Epithelial cell of prostate (primary cell): ENCODE measurements around the gene ADAMTSL3.
"Not testable (repeated sequence)": the region's sequence is repeated elsewhere in the genome, so short reads cannot be mapped to it uniquely, and the experiment has no call there.

Experiments used
- DNase-seq: peaks from one replicate; pipeline ENCODE4 v3.0.0-alpha.2; 2011; ENCODE audit warnings: low read depth, low spot score
- H3K27ac ChIP-seq: fragments of 450-650 bp; 2 replicates; pipeline ENCODE4 v1.5.1; 2017; ENCODE audit warnings: mild to moderate bottlenecking

ADAMTSL3 gene

DNA sequence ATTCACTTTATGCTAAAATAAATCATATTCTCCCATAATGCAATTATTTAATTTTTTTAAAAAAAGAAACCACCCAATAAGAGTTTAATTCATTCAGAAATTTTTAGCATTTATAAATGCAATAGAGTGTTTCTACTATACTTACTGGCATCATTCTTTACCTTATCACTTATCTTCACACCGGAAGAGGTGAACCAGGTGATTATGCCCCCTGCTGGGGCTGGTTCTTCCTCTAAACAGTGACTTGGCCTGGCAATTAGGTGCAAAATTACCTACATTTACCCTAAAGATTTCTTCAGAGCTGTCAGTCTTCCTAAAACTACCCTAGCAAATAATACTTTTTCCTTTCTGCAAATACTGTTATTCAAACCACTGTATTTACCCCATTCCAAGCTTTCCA is 397.2 kb downstream of the ADAMTSL3 start:
- not testable (repeated sequence) for DNase-seq, H3K27ac ChIP-seq

DNA sequence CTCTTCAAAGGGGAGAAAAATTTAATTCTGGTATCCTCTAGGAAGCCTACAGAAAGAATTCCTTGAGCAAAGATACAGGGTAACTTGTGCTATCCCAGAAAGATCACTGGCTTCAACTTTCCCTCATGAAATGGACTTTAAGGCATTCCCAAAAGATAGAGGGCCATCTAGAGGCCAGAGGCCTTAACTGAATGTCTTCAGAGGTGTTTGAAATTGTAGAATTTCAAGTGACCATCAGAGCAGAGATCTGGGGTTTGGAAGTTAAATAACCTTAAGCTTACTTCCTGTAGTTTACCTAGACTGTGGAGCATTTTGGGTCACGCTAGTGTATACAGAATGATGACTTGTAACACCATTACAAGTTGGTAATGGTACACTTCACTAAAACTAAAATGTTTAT is 400.6 kb downstream of the ADAMTSL3 start:
- not testable (repeated sequence) for DNase-seq, H3K27ac ChIP-seq

DNA sequence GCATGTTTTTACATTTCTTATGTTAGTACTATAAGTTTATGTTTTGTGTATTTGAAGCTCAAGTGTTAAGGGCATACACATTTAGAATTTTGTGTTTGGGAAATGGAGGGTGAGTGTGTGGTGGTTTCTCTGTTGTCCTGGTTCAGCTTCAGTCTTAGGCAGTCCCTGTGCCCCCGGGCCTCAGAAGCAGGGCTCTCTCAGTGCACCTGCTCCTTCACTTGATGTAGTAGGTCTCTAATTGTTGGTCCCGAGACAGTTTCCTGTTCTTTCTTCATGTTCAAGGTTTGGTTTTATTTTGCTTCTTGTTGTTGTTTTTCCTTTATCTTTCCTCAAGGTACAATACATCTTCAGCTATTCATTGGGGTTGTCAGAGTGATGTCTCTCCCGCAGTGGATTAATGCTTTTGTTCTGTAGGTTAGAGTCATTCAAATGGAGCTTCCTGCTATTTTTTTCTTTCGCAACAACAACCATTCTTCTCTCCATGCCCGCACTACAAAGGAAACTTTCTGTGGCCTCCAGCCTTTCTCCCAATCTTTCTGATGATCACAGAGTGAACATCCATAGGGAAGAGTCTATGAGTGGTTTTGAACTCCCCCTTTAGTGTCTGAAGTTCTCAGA is 403.9 kb downstream of the ADAMTSL3 start:
- H3K27ac ChIP-seq: no peak overlapping the region
- no peak for DNase-seq

DNA sequence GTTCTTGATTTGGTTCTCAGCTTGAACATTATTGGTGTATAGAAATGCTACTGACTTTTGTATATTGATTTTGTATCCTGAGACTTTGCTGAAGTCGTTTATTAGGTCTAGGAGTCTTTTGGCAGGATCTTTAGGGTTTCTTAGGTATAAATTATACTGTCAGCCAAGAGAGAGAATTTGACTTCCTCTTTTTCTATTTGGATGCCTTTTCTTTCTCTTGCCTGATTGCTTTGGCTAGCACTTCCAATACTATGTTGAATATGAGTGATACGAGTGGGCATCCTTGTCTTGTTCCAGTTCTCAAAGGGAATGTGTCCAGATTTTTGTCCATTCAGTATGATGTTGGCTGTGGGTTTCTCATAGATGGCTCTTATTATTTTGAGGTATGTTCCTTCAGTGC is 409.8 kb downstream of the ADAMTSL3 start:
- DNase-seq, H3K27ac ChIP-seq: not testable (repeated sequence)

DNA sequence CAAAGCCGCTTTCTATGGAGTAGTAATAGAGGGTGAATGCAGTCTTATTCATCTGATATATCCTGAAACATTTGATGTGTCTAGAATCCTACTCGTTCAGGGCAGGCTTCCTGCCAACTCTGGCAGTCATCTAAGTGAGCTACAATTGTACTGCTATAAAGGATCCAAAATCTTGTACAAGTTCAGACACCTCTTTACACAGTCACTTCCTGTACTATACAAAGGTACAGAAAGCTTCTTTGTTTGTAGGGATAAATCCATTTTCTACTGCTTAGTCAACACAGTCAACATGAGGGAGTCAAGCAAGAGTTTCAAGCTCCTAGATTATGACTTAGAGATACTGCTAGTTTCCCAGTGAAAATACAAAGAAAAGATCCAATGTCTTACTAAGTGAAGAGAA is 414.8 kb downstream of the ADAMTSL3 start:
- peak overlapping the region; percentile 90 for H3K27ac ChIP-seq
- DNase-seq: peak; percentile 91

DNA sequence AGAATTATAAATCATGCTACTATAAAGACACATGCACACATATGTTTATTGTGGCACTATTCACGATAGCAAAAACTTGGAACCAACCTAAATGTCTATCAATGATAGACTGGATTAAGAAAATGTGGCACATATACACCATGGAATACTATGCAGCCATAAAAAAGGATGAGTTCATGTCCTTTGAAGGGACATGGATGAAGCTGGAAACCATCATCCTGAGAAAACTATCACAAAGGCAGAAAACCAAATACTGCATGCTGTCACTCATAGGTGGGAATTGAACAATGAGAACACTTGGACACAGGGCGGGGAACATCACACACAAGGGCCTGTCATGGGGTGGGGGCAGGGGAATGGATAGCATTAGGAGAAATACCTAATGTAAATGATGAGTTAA is 424.1 kb downstream of the ADAMTSL3 start:
- H3K27ac ChIP-seq, DNase-seq: not testable (repeated sequence)

DNA sequence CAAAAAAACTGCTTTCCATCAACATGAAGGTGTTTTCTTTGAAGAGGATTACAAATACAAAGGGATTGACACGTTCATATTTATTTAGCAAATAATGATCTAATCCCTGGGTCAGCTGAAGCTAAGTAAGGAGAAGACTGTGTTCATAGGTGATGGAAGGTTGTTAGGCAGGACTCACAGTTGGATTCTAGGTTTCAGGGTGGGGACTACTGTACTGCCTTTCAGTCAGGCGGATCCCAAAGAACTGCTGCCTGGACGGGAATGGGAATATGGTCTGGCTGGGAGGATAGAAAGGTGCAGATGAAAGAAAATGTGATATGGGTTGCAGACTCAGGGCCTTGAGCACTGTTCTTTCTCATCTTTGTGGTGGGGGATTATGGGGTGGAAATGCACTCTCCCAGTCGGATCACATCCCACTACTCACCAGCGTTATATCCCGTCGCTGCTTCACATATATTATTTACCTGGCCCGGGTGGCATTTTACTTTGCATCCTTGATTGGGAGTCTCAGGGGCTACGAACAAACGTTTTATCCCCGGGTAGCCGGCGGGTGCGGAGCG is 425.5 kb downstream of the ADAMTSL3 start:
- not testable (repeated sequence) for H3K27ac ChIP-seq, DNase-seq

DNA sequence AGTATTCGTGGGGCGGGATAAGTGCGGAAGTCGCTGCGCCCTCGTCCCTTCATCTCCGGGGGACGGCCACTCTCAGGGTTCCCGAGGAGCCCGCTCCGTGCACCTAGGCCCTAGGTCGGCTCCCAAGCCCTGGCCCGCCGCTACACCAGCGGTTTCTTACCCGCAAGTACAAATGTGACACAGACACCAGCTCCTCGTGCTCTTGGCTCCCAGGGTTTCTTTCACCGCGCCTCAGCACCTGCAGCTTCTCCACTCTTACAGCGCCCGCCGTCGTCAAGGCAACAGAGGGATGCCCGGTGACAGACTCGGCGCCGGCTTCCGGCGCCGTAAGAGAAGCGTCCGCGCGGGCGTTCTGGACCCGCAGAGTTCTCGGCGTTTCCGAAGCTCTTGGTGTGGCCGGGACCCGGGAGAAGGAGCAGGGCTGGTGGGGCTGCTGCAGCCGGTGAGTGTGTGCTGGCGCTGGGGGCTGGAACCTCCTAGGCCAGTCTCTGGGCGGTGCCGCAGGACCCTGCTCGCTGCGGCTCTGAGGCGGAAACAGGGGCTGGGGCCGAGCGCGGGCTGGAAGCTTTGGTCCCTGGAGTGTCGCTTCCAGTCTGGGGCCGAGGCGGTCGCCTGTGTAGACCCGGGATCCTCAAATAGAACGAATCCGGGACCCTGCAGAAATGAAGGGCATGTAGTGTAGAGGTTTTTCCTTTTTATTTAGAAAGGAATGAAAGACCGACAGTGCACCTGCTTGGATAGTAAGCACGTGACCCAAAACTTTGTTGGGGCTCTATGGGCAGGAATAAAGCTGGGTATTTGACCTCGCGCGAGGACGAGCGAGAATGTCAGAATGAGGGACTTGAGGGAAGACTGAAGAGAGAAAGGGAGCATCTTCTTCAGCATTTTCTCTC is 426.2 kb downstream of the ADAMTSL3 start:
- no peak for DNase-seq
- no peak overlapping the region for H3K27ac ChIP-seq

DNA sequence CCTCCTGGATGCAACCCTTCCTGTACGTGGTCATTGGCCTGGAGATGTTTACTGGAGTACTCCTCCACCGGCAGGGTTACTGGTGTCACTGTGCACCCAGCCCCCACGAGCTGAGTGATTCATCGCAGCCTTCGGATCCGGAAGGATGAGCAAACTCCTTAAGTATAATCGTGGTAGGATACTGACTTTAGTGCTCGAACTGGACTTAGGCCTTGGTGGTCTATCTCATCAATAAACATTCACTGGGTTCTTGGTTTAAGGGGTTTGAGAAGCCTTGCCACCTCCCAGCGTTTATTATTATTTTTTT is 426.8 kb downstream of the ADAMTSL3 start:
- not testable (repeated sequence) for DNase-seq, H3K27ac ChIP-seq

DNA sequence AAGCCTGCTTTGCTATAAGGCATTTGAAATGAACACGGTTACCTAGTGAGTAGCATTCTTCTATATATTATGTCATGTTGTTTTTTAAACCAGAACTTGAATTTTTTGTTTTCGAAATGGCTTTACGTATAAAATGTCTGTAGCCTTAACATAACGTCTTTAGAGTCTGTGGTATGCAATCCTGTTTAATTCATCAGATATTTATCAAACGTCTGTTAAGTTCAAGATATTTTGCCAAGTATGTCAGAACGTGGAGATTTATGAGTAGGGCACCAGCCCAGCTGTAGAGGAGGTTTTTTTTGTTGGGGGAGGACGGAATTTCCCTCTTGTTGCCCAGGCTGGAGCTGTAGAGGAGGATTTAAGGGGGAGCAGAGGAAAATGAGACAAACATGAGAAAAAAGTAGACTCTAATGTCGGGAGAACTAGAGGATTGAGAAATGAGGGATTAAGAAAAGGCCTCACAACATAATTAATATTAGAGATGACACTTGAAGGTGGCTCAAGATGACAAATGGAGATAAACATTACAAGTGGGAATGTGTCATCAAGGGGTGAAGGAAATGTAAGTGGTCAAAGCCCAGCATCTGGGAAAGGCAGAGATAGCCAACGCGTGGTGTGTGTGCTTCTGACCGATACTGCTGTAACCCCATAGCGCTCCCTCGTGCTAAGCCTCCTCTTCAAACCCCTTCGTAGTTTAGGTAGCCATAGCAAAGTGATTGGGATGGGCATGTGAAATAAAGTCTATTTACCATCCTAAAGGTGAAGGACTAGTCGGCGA is 427.7 kb downstream of the ADAMTSL3 start:
- no peak for DNase-seq
- peak overlapping the region; percentile 15 for H3K27ac ChIP-seq

DNA sequence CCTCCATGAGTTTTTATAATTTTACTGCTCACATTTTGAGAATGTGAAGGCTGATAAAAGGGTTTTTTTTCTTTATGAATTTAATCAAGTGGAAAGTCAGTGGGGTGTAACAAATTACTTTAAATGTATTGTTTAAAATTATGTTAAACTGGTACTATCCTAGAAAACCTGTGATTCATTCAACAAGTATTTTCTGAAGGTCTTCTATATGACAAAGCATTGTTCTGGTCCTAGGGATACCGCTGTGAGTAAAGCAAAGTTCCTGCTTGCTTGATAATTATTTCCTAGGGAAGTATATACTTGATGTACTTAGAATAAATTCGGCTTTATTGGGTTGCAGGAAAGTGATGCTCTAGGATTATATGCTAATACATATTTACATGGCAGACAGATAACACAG is 428.8 kb downstream of the ADAMTSL3 start:
- no peak overlapping the region for H3K27ac ChIP-seq
- no peak for DNase-seq

DNA sequence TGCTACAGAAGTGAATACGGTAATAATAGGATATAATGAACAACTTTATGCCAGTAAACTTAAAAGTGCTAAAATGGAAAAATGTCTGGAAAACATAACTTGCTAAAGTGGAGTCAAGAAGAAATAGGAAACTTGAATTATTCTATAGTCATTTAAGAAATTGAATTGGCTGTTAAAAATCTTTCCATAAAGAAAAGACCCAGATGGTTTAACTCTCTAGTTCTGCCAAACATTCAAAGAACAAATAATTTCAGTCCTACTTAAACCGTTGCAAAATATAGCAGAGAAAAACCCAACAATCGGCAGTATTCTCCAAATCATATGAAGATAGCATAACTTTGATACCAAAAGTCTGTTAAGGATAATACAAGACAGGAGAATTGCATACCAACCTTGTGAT is 432.1 kb downstream of the ADAMTSL3 start:
- not testable (repeated sequence) for DNase-seq, H3K27ac ChIP-seq
